Esophagus squamous epithelium (tissue), 5 donors: Measurements from ENCODE around the gene MIPOL1. TPM values are rescaled to one million over a fixed set of nuclear protein-coding genes. Genes with fewer than 3 reads are reported as not detected.
"Not testable (repeated sequence)": the region's sequence is repeated elsewhere in the genome, so short reads cannot be mapped to it uniquely, and the experiment has no call there.

Experiments used
- DNase-seq: peaks from one replicate; lab custom pipeline; 2025; lab: John Stamatoyannopoulos, UW
- H3K27ac ChIP-seq, 4 donors: fragments of 200-600 bp; sonication (generic); one replicate each; pipeline ENCODE4 v1.5.1; 2016 to 2019; ENCODE audit warnings: mild to moderate bottlenecking in 1 of 4
- H3K27me3 ChIP-seq, 4 donors: fragments of 200-600 bp; sonication (generic); 1 replicate in 3 of 4; 2 replicates in 1 of 4; pipeline versions ENCODE4 v1.5.1 to v1.6.0; 2017 to 2021; ENCODE audit warnings: antibody characterized with exemption in 1 of 4
- H3K36me3 ChIP-seq, 3 donors: fragments of 200-600 bp; sonication (generic); one replicate each; pipeline ENCODE4 v1.5.1; 2016 to 2019
- H3K4me1 ChIP-seq, 3 donors: fragments of 200-600 bp; sonication (generic); one replicate each; pipeline ENCODE4 v1.5.1; 2017 to 2019
- H3K4me3 ChIP-seq, 4 donors: fragments of 200-600 bp; sonication (generic); 1 replicate in 3 of 4; 2 replicates in 1 of 4; pipeline ENCODE4 v1.5.1; 2016 to 2019; ENCODE audit warnings: mild to moderate bottlenecking in 2 of 4, moderate library complexity in 1 of 4
- H3K9me3 ChIP-seq, 3 donors: fragments of 200-600 bp; sonication (generic); one replicate each; pipeline ENCODE4 v1.5.1; 2016 to 2019
- CTCF ChIP-seq, 6 experiments: fragments of 450-650 bp in 4 of 6; fragments of 200-600 bp in 2 of 6; sonication (generic) in 2 of 6; IDR thresholded peaks; one replicate each; pipeline ENCODE4 v1.5.1; 2016 to 2019; ENCODE audit warnings: antibody characterized with exemption in 6 of 6, mild to moderate bottlenecking in 4 of 6, moderate library complexity in 4 of 6
- POLR2A ChIP-seq, 4 donors: fragments of 450-650 bp; IDR thresholded peaks; one replicate each; pipeline ENCODE4 v1.6.1; 2017; ENCODE audit warnings: antibody characterized with exemption in 4 of 4, mild to moderate bottlenecking in 4 of 4, moderate library complexity in 3 of 4
- WGBS, 2 donors: methylation state at CpG; one replicate each; pipeline ENCODE4 v1.1.5; 2018; 5-methylcytosine and 5-hydroxymethylcytosine counted together
- intact Hi-C: fragments of 100-400 bp; cut with DNase I; formaldehyde crosslinking; loops from one replicate; pipeline ENCODE4 v1.15.0; 2022
- total RNA-seq, 4 donors: library from RNA; depleted of rRNA; stranded (reverse); fragments of >200 nt; gene quantifications; one replicate each; pipeline ENCODE4 v1.1.0, GENCODE V29; 2016
- donor health status: DM: yes; HTN: yes; CAD: no.

MIPOL1 gene
- total RNA-seq, 4 donors from 2014 or later = 4.9 to 13.7 (median 7.1) TPM

DNA sequence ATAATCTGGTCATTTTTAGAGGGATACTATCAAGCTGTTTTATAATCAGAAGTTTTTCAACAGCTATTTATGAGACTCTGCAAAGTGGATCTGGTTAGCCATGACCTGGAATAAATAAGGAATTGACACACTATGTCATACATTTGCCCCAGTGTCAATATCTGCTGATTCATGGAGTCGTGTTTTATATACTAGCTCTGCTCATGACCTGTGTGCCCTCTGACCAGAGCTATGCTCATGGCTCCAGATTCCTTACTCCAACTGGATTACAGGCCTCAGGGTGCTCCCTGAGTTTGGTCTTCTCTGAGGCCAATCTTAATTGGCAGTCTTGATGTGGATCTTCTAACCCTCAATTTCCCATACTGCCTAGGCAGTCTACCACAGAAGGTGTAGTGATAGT is 256.2 kb downstream of the MIPOL1 start:
- DNase-seq = no peak
- Histone ChIP-seq H3K4me1 (peaks cover 0 to 57% (median 6%) of the 10 kb centered on the region in 3 donors), H3K27ac (peak overlapping the region in 1 of 4 donors; percentile 10), H3K27me3 (no peaks in the 10 kb centered on the region), H3K4me3 (no peak overlapping the region), H3K36me3 (no peaks in the 10 kb centered on the region), H3K9me3 (no peaks in the 10 kb centered on the region)
- TF ChIP-seq POLR2A (IDR thresholded peaks at IDR 0.05) = no peak
- TF ChIP-seq CTCF (IDR thresholded peaks at IDR 0.05) = no peak
- intact Hi-C loops = no loop called here
- 73 to 100% methylated on average over 1 of the region's 1 CpG for WGBS, 2 donors

DNA sequence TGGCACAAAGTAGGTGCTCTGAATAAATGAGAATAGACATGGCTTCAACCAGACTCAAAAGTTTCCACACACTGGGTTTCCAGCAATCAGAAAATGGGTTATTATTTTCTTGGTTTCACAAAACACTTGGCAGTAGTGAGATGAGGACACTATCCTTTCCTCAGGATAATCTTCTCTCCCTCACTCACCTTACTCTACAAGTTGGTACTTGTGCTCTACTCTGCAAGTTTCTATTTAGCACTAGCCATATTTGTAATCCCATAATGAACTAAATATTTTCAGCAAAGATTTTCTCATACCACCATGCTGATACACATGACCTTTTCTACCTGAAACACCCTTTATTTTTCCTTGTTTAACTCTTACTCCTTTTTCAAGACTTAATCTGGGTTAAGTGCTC is 259.6 kb downstream of the MIPOL1 start:
- no peaks in the 10 kb centered on the region for H3K27me3 ChIP-seq
- no peak for TF ChIP-seq CTCF (IDR thresholded peaks at IDR 0.05)
- no peak for TF ChIP-seq POLR2A (IDR thresholded peaks at IDR 0.05)
- H3K4me1 ChIP-seq = peaks cover 0 to 33% (median 6%) of the 10 kb centered on the region in 3 donors
- no peaks in the 10 kb centered on the region for H3K36me3 ChIP-seq
- H3K27ac ChIP-seq = peak overlapping the region in 2 of 4 donors; percentile 31 to 70
- H3K9me3 ChIP-seq = peaks cover 0 to 11% (median 0%) of the 10 kb centered on the region in 3 donors
- intact Hi-C loops = no loop called here
- no peak overlapping the region for H3K4me3 ChIP-seq
- no peak for DNase-seq

DNA sequence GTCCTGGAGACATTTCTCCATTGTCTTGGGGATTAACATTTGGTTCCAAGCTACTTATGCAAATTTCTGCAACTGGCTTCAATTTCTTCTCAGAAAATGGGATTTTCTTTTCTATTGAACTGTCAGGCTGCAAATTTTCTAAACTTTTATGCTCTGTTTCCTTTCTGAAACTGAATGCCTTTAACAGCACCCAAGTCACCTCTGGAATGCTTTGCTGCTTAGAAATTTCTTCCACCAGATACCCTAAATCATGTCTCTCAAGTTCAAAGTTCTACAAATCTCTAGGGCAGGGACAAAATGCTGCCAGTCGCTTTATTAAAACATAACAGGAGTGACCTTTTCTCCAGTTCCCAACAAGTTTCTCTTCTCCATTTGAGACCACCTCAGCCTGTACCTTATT is 264.7 kb downstream of the MIPOL1 start:
- H3K36me3 ChIP-seq, H3K27me3 ChIP-seq, H3K27ac ChIP-seq, H3K4me3 ChIP-seq, DNase-seq, intact Hi-C loops: not testable (repeated sequence)
- 92% methylated on average over 1 of the region's 1 CpG for WGBS, 2 donors
- peaks cover 0 to 11% (median 0%) of the 10 kb centered on the region in 3 donors for H3K9me3 ChIP-seq
- peaks cover 0 to 34% (median 0%) of the 10 kb centered on the region in 3 donors for H3K4me1 ChIP-seq

GRCh38 chr14:37464192-37464858 is 266.6 kb downstream of the MIPOL1 start:
- no peak overlapping the region for H3K27ac ChIP-seq
- H3K36me3 ChIP-seq = no peaks in the 10 kb centered on the region
- peaks cover 0 to 23% (median 0%) of the 10 kb centered on the region in 3 donors for H3K4me1 ChIP-seq
- peaks cover 0 to 11% (median 0%) of the 10 kb centered on the region in 3 donors for H3K9me3 ChIP-seq
- no peak overlapping the region for H3K4me3 ChIP-seq
- intact Hi-C loops = no loop called here
- no peaks in the 10 kb centered on the region for H3K27me3 ChIP-seq
- WGBS, 2 donors = 83 to 94% methylated on average over 3 of the region's 3 CpGs
- TF ChIP-seq CTCF (IDR thresholded peaks at IDR 0.05) (no peak), POLR2A (IDR thresholded peaks at IDR 0.05) (no peak)
- no peak for DNase-seq

DNA sequence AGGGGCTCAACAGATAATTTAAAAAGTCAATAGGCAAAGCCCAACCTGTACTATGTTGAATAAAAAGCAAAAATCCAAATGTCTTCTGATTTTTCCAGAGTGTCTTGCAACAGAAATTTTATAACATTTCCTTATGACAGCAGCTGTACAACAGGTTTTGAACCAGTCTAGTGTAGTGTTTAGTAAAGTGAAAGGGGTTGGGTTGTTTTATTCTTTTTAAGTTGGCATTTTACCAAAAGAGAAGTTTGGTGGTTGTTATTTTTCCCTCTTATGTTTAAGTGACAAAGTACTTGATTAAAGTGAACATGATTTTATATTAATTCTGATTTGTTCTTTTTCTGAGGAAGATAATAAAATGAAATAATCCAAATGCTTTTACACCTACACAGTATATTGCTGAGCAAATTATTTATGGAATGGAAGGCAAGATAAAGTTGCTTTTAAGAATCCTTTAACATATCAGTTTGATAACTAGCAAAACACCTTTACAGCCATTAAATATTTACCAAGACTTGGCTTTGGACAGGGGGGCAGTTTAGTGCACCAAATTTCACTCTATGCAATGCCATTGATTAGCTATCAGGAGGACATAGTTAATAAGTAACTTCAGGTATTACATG is 268.4 kb downstream of the MIPOL1 start:
- Histone ChIP-seq H3K4me3 (no peak overlapping the region), H3K27ac (peak overlapping the region in 2 of 4 donors; percentile 40 to 65), H3K9me3 (peaks cover 0 to 1% (median 0%) of the 10 kb centered on the region in 3 donors), H3K27me3 (no peaks in the 10 kb centered on the region), H3K4me1 (peaks cover 0 to 23% (median 0%) of the 10 kb centered on the region in 3 donors), H3K36me3 (no peaks in the 10 kb centered on the region)
- no peak for DNase-seq
- TF ChIP-seq CTCF (IDR thresholded peaks at IDR 0.05) (no peak), POLR2A (IDR thresholded peaks at IDR 0.05) (no peak)
- intact Hi-C loops = no loop called here
